ENCODE measurements around the gene ABR.

GRCh38 chr17:1126801-1127550 lies 52.8 kb downstream of the ABR start:
- no peak for TF ChIP-seq EZH2 (IDR thresholded peaks at IDR 0.05; ENCODE audit: low read length, unreplicated experiment)
- no peak for TF ChIP-seq CTCF (conservative IDR thresholded peaks at IDR 0.05; ENCODE audit: low read depth, low read length)
- TF ChIP-seq EZH2phosphoT487 (IDR thresholded peaks at IDR 0.05; ENCODE audit: borderline replicate concordance, low read length) = no peak
